B cell (primary cell): ENCODE data around the gene KCNJ4. TPM values are rescaled to one million over a fixed set of nuclear protein-coding genes. Genes with fewer than 3 reads are reported as not detected.

ENCODE experiments used
- ATAC-seq: fragments of 200-7000 bp; cut with Tn5 transposase; one replicate; pipeline ENCODE4 v1.10.0; 2021; ENCODE audit warnings: low read depth, mild to moderate bottlenecking, moderate number of reproducible peaks, moderate library complexity
- CTCF ChIA-PET: fragments of 350-600 bp; sonication (Branson Sonifier 250); formaldehyde crosslinking; loops from one replicate; lab custom pipeline; 2021; ENCODE audit warnings: antibody characterized with exemption, inconsistent platforms; lab: Charles Lee
- POLR2A ChIA-PET: fragments of 350-600 bp; sonication (Branson Sonifier 250); formaldehyde crosslinking; loops from one replicate; lab custom pipeline; 2021; ENCODE audit warnings: antibody characterized with exemption; lab: Charles Lee
- DNase-seq: peaks from one replicate; pipeline ENCODE4 v3.0.0; 2013
- H2AFZ ChIP-seq: 2 replicates; pipeline ENCODE4 v1.6.1; 2012; ENCODE audit warnings: mild to moderate bottlenecking, low read depth, low read length; ENCODE audit not compliant: insufficient read depth, poor library complexity, severe bottlenecking
- H3K27ac ChIP-seq, 2 donors: 1 replicate in 1 of 2; 2 replicates in 1 of 2; pipeline ENCODE4 v1.5.1; 2012 to 2013; ENCODE audit warnings: low read length in 2 of 2, mild to moderate bottlenecking in 2 of 2, moderate library complexity in 1 of 2
- H3K27me3 ChIP-seq, 4 experiments: fragments of 200-600 bp in 1 of 4; sonication (generic) in 1 of 4; replicated peaks in 1 of 4; 1 replicate in 2 of 4; 2 replicates in 2 of 4; pipeline versions ENCODE4 v1.6.1 to v1.7.0; 2013 to 2016; ENCODE audit warnings: low read length in 3 of 4, mild to moderate bottlenecking in 2 of 4, mixed read lengths in 1 of 4, moderate library complexity in 1 of 4; ENCODE audit not compliant: insufficient read depth in 4 of 4, control insufficient read depth in 3 of 4; ENCODE audit errors: control extremely low read depth in 1 of 4
- H3K36me3 ChIP-seq, 2 experiments: replicated peaks in 1 of 2; 1 replicate in 1 of 2; 2 replicates in 1 of 2; pipeline versions ENCODE4 v1.6.1 to v1.7.1; 2013; ENCODE audit warnings: low read length in 1 of 2; ENCODE audit not compliant: insufficient read depth in 2 of 2, control insufficient read depth in 1 of 2; ENCODE audit errors: control extremely low read depth in 1 of 2, extremely low read depth in 1 of 2
- H3K4me1 ChIP-seq, 2 donors: fragments of 200-600 bp in 1 of 2; sonication (generic) in 1 of 2; 1 replicate in 1 of 2; 2 replicates in 1 of 2; pipeline versions ENCODE4 v1.5.1 to v1.6.1; 2013 to 2017; ENCODE audit warnings: low read length in 2 of 2; ENCODE audit not compliant: control insufficient read depth in 2 of 2, insufficient read depth in 2 of 2
- H3K4me2 ChIP-seq: replicated peaks from 2 replicates; pipeline ENCODE3; 2012; ENCODE audit warnings: mild to moderate bottlenecking, low read depth, low read length; ENCODE audit not compliant: poor library complexity, severe bottlenecking
- H3K4me3 ChIP-seq, 5 experiments: fragments of 200-600 bp in 1 of 5; sonication (generic) in 1 of 5; 1 replicate in 3 of 5; 2 replicates in 2 of 5; pipeline versions ENCODE4 v1.5.1 to v1.7.0; 2011 to 2016; ENCODE audit warnings: low read length in 4 of 5, mild to moderate bottlenecking in 4 of 5, low read depth in 2 of 5, control low read depth in 1 of 5, moderate library complexity in 1 of 5; ENCODE audit not compliant: insufficient read depth in 1 of 5; ENCODE audit errors: control extremely low read depth in 1 of 5, extremely low read depth in 1 of 5
- H3K79me2 ChIP-seq: fragments of 200-600 bp; sonication (generic); one replicate; pipeline ENCODE4 v1.6.0; 2016; ENCODE audit warnings: low read length; ENCODE audit not compliant: control insufficient read depth, insufficient read depth
- H3K9ac ChIP-seq: fragments of 200-600 bp; sonication (generic); 2 replicates; pipeline ENCODE4 v1.6.1; 2017; ENCODE audit warnings: mild to moderate bottlenecking, low read length, moderate library complexity
- H3K9me3 ChIP-seq, 3 donors: one replicate each; pipeline versions ENCODE4 v1.6.1 to v1.7.1; 2013; ENCODE audit warnings: low read length in 2 of 3; ENCODE audit not compliant: control insufficient read depth in 2 of 3, insufficient read depth in 1 of 3; ENCODE audit errors: control extremely low read depth in 1 of 3
- H4K20me1 ChIP-seq: 2 replicates; pipeline ENCODE4 v1.6.0; 2012; ENCODE audit warnings: mild to moderate bottlenecking, low read length; ENCODE audit not compliant: insufficient read depth, control insufficient read depth, poor library complexity, severe bottlenecking
- H3K27ac Mint-ChIP-seq: one replicate; pipeline ENCODE4 v1.8.0; 2021; ENCODE audit warnings: mixed read lengths
- H3K27me3 Mint-ChIP-seq: one replicate; pipeline ENCODE4 v1.8.0; 2021; ENCODE audit warnings: mixed read lengths
- H3K4me1 Mint-ChIP-seq: one replicate; pipeline ENCODE4 v1.8.0; 2021; ENCODE audit warnings: mixed read lengths
- H3K4me3 Mint-ChIP-seq: one replicate; pipeline ENCODE4 v1.8.0; 2021; ENCODE audit warnings: mixed read lengths
- H3K9me3 Mint-ChIP-seq: one replicate; pipeline ENCODE4 v1.8.0; 2022; ENCODE audit warnings: mixed read lengths; ENCODE audit not compliant: insufficient read depth
- EZH2 ChIP-seq: IDR thresholded peaks from 2 replicates; pipeline ENCODE4 v1.6.1; 2012; ENCODE audit warnings: borderline replicate concordance, low read depth, mild to moderate bottlenecking, moderate library complexity, low read length; ENCODE audit not compliant: insufficient read depth, poor library complexity, severe bottlenecking
- WGBS: methylation state at CpG from one replicate; pipeline ENCODE4 v1.1.5; 2013; ENCODE audit warnings: missing lambda C conversion rate; ENCODE audit not compliant: insufficient coverage; 5-methylcytosine and 5-hydroxymethylcytosine counted together
- intact Hi-C: fragments of 100-400 bp; cut with micrococcal nuclease; formaldehyde crosslinking; loops from one replicate; pipeline ENCODE4 v1.10.0; 2022
- polyA plus RNA-seq: library from polyadenylated mRNA; depleted of rRNA; stranded (reverse); fragments of >200 nt; gene quantifications from 2 replicates; pipeline ENCODE4 v1.2.3, GENCODE V29; 2012
- total RNA-seq, 2 donors: library from RNA; stranded (reverse); fragments of 120-200 nt in 1 of 2; gene quantifications; 1 replicate in 1 of 2; 2 replicates in 1 of 2; pipeline versions ENCODE4 v1.2.3 to v1.2.4, GENCODE V29; 2013 to 2022
- TF ChIP-seq, protein P1 (sequence below): fragments of 200-600 bp; IDR thresholded peaks from one replicate; pipeline ENCODE4 v1.8.0; 2022; ENCODE audit warnings: antibody characterized with exemption, mild to moderate bottlenecking

KCNJ4 gene
- total and polyA plus RNA-seq, 2 donors (not counting 1 experiment from before 2014, with no cell fraction given) = not detected

DNA sequence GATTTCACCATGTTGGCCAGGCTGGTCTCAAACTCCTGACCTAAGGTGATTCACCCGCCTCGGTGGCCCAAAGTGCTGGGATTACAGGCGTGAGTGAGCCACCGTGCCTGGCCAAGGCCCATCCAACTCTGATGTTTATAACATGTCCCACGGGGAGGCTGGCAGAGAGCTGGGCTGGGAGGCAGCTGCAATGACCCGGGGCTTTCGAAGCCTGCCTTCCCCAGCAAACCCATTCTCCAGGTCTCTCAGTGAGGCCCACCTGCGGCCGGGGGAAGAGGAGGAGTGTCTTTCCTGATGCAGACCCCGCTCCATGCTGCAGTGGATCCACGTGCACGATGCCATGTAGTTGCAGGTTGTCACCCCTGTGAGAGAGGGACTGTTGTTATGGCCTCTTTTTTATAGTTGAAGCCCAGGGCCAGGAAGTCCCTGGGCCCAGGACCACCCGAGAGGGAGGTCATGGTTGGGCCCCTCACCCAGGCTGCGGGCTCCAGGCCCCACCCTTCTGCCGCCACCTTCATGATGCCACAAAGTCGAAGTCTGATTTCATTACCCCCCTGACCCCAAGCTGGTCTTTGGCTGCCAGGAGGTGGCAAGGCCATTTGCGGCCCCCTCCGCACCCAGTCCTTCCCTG is 38.3 kb downstream of the KCNJ4 start:
- Histone ChIP-seq H3K27me3 (peaks cover 0 to 5% (median 0%) of the 10 kb centered on the region in 4 experiments), H3K36me3 (no peaks in the 10 kb centered on the region), H3K27ac (no peak overlapping the region), H2AFZ (no peak overlapping the region), H3K9ac (no peak overlapping the region), H4K20me1 (no peaks in the 10 kb centered on the region), H3K4me2 (no peak overlapping the region), H3K9me3 (no peaks in the 10 kb centered on the region), H3K4me3 (no peak overlapping the region), H3K4me1 (peaks cover 4 to 5% of the 10 kb centered on the region in 2 donors), H3K79me2 (no peaks in the 10 kb centered on the region)
- no peak for ATAC-seq
- 90% methylated on average over 18 of the region's 18 CpGs for WGBS
- POLR2A ChIA-PET = no interaction called here
- intact Hi-C loops = no loop called here
- Mint-ChIP-seq H3K27ac (no peak overlapping the region), H3K4me3 (no peak overlapping the region), H3K4me1 (peaks cover 4% of the 10 kb centered on the region), H3K27me3 (no peaks in the 10 kb centered on the region), H3K9me3 (no peaks in the 10 kb centered on the region)
- no peak for TF ChIP-seq EZH2
- TF ChIP-seq, protein P1, sequence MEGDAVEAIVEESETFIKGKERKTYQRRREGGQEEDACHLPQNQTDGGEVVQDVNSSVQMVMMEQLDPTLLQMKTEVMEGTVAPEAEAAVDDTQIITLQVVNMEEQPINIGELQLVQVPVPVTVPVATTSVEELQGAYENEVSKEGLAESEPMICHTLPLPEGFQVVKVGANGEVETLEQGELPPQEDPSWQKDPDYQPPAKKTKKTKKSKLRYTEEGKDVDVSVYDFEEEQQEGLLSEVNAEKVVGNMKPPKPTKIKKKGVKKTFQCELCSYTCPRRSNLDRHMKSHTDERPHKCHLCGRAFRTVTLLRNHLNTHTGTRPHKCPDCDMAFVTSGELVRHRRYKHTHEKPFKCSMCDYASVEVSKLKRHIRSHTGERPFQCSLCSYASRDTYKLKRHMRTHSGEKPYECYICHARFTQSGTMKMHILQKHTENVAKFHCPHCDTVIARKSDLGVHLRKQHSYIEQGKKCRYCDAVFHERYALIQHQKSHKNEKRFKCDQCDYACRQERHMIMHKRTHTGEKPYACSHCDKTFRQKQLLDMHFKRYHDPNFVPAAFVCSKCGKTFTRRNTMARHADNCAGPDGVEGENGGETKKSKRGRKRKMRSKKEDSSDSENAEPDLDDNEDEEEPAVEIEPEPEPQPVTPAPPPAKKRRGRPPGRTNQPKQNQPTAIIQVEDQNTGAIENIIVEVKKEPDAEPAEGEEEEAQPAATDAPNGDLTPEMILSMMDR = no peak
- CTCF ChIA-PET = no interaction called here
- no peak for DNase-seq

DNA sequence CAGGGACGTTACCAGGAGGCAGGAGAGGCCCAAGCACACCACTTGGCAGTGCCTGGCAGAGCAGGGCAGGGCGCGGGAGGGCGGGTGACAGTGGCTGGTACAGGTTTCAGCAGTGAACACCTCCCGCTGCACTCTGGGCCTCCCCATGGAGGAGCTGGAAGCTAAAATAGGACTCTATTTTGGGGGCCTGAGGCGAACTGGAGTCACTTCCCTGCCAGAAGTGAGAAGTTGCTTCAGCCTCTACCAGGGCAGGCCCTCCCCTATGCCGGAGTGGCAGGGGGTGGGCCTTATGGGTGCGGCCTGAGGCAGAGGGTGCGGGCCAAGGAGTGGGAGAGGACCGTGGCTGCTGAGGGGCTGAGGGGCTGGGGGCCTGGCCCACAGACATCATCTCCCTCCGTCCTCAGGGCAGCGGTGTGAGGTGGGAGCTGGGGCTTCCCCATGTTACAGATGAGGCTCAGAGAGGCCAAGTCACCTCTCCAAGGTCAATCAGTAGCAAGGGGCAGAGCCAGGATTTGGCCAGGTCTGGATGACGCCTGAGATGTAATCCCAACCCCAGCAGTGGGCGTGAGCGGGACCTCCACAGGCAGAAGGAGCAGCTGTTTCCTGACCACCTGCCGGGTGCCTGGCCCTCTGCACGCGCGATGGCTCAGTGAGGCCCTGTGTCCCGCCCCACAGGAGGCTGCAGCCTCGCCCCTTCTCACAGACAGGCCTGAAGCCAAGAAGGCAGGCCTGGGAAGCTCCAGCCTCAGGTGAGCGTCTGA is 39.3 kb downstream of the KCNJ4 start:
- 65% methylated on average over 22 of the region's 22 CpGs for WGBS
- no peaks in the 10 kb centered on the region for H3K79me2 ChIP-seq
- ATAC-seq (no peak), DNase-seq (no peak)
- ChIA-PET CTCF (no interaction called here), POLR2A (no interaction called here)
- H4K20me1 ChIP-seq = no peaks in the 10 kb centered on the region
- H3K4me1 ChIP-seq = peaks cover 4 to 5% of the 10 kb centered on the region in 2 donors
- TF ChIP-seq EZH2 = no peak
- TF ChIP-seq, protein P1 = no peak
- H3K9me3 ChIP-seq = no peaks in the 10 kb centered on the region
- H2AFZ ChIP-seq = no peak overlapping the region
- no peaks in the 10 kb centered on the region for H3K27me3 Mint-ChIP-seq
- no peaks in the 10 kb centered on the region for H3K36me3 ChIP-seq
- H3K9me3 Mint-ChIP-seq = no peaks in the 10 kb centered on the region
- peaks cover 4% of the 10 kb centered on the region for H3K4me1 Mint-ChIP-seq
- no peak overlapping the region for H3K4me3 Mint-ChIP-seq
- no peak overlapping the region for H3K4me3 ChIP-seq
- intact Hi-C loops = no loop called here
- H3K4me2 ChIP-seq = no peak overlapping the region
- H3K27me3 ChIP-seq = peaks cover 0 to 5% (median 0%) of the 10 kb centered on the region in 4 experiments
- H3K27ac ChIP-seq = no peak overlapping the region
- H3K27ac Mint-ChIP-seq = no peak overlapping the region
- no peak overlapping the region for H3K9ac ChIP-seq
